ENCODE measurements around the gene GDA.
"Not testable (repeated sequence)": the region's sequence is repeated elsewhere in the genome, so short reads cannot be mapped to it uniquely, and the experiment has no call there.

The GDA gene

DNA sequence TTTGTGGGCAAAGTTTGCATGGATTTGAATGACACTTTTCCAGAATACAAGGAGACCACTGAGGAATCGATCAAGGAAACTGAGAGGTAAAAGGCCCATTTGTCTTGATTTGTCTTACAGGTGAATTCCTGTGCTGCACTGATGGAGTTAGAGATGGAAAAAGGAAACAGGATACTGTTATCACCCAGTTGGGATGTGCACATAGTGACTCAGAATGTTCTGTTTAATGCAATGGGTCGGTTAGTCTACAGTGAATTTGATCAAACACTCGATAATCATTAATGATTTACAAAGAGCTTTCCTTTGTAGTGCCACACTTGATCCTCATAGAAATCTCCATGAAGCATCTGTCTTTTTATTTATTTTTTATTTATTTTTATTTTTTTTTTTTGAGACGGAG, 64.7 kb downstream of the GDA start:
- DNase-seq: no peak

DNA sequence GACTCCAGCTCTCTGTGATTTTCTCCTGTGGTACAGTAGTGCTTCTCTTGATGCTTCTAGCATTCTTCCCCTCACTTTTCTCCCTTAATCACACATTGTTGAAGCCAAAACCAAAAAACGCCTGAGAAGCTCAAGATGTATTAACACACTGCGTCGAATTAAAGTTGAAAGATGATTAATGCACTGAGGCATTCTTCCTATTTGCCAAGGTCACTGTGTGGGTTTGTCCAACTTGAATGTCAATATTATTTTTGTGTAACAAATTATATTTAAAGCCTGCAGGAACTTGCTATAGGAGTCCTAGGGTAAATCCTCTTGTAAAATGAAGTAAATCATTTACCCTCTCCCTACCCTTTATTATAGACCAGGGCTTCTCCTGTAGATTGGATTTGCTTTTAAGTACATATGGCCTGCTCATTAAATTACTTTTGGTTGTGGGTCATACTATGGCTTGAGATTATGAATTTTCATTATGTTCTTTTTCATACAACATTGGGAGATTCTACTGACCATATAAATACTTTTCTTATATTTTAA, 68.1 kb downstream of the GDA start:
- no peak for DNase-seq

DNA sequence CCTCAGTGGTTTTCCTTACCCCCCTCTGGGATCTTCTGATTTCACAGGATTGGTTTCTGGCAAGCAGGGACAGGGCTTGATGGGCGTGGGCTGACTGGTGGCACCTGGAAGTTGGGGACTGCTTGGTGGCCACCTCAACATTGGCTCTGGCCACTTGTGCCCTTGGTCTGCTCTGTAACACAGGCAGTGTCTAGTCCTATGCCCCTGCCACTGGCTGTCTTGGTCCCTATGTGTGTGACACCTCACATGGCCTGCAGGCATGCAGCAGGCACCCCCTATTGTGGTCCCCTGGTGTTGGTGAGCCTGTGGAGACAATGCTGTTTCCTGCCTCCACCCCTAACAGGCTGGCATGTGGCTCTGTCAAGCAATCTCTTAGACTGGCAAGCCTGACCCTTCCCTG, 71.3 kb downstream of the GDA start:
- DNase-seq: no peak

DNA sequence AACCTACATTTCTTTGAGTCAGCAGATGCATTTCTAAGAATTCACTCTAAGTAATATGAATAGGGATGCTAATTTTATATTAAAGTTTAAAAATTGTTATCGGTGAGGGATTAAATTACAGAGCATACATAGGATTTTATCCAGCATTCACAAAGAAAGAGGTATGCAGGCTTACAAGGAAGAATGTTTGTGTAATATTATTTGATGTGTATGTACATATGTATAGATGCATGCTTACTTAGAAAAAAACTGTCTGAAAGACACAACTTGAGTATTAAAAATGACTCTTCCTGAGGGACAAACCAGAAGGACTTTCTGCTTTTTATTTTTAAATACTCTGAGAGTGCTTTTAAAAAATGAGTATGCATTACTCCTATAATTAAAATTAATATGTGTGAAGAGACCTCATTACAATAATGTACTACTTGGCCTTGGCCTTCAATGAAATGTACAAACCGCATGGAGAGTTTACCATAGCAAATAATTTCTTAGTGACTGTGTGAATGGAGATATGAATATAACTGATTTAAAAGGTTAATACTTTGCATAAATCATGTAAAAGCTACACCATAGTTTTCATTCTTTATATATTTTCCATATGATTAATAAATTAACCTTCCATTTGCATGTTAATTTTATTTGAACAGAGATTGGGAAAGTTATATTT, 77.0 kb downstream of the GDA start:
- no peak for DNase-seq

DNA sequence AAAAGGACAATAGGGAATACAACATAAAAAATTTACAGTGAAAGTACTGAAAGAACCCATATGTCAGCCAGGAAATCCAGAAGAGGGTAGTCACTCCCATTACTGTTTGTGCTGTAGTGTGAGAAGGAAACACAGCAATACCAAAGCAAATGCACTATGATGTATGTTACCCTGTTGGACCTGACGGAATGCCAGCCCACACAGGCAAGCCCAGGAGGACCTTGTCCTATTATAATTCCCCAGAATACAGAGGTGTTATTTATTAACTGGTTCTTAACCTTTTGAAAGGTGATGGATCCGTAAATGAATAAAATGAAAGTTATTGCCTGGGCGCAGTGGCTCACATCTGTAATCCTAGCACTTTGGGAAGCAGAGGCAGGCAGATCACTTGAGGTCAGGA, 79.0 kb downstream of the GDA start:
- DNase-seq: no peak

DNA sequence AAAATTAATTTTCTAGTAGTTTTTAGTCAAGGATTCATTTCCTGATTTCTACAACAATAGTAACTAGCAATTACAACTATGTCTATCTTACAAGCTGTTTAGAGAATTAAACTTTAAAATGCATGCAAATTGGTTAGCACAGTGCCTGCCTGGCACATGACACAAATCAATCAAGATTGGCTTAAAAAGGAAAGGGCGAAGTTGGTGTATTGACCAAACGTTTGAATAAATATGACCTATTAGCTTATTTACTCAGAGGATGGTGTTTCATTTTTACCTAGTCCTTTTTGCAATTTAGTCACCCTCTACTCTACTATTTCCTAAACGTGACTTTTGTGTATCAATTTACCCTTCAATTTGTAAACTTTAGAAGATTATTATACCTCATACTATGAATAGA, 83.5 kb downstream of the GDA start:
- DNase-seq: no peak

DNA sequence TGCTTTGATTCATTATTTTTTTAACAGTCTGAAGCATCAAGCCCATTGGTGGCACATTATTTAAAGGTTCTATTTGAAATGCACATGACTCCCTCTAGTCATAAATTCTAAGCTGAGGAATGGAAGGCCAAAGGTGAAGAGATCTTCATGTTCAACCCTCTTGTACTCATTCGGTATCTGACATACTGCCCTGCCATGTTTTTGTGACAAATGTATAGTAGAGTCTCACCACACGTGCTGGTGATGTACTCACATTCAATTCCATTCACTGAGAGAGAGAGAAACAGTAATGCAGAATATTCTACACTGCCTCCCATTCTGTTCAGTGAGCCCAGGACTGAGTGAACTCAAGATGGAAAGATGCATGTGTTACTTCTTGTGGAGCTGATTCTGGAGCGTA, 98.3 kb downstream of the GDA start:
- DNase-seq: no peak

DNA sequence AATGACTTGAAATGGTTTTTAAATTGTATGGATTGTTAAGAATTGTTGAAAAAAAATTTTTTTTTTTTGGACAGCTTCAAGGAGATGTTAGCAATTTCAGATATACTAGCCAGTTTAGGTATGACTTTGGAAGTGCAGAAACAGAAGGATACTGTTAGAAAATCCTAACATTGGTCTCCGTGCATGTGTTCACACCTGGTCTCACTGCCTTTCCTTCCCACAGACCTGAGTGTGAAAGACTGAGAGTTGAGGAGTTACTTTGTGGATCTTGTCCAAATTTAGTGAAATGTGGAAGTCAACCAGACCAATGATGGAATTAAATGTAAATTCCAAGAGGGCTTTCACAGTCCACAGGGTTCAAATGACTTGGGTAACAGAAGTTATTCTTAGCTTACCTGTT, 102.3 kb downstream of the GDA start:
- no peak for DNase-seq

DNA sequence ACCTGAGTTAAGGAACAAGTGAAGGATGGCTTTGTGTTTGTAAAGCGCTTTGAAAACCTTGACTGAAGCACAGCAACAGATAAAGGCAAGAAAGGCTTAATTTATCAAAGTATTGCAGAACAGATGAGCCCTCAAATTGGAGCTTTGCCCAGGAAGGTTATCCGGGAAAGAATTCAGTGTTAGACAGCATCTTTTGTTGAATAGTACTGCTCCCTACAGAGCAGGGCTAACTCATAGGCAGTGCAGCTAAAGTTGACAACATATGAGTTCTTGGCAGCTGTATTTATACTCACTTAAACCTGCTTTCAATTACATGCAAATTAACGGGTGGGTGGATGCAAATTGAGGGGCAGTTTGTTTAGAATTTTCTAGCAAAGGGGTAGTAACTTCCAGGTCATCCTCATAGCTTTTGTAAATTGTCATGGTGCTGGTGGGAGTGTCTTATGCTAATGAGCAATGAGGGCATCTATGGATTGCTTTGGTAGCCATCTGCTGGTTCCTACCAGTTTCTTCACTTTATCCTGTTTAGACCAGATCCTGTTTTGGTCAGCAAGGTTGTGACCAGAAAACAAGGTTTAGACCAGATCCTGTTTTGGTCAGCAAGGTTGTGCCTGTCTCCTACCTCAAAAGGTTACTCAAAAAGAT, 105.8 kb downstream of the GDA start:
- DNase-seq: no peak

DNA sequence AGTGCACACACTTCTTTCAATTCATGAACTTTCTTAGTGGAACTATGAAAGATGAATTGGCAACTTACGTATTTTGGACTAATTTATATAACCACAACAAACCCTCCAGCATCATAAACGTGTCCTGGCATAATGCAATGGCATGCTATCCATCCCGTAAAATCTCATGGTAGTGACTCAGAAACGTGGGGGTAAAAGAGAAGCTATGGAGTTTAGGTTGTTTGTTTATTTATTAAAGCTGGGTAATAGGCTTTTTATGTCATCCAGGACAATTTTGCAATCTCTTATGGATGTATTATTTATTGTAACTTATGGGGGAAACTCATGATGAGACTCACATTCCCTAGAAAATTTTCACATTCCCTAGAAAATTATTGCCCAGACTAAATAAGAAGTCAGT, 106.3 kb downstream of the GDA start:
- DNase-seq: no peak

DNA sequence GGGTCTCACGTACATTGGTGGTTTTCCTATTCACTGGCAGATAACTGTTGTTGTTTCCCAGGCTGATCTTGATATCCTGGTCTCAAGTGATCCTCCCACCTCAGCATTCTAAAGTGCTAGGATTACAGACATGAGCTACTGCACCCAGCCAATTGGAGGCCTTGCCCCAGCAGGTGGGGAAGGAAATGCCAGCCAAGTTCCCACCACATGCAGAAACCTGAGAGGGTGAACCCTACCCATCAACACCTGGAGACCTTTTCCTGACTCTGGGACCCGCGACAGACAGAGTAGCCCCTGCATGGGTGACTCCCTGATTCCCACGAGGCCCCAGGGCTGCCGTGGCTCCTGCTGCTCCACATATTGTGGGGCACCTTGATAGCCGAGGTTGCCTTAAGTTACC, 107.7 kb downstream of the GDA start:
- DNase-seq: no peak

DNA sequence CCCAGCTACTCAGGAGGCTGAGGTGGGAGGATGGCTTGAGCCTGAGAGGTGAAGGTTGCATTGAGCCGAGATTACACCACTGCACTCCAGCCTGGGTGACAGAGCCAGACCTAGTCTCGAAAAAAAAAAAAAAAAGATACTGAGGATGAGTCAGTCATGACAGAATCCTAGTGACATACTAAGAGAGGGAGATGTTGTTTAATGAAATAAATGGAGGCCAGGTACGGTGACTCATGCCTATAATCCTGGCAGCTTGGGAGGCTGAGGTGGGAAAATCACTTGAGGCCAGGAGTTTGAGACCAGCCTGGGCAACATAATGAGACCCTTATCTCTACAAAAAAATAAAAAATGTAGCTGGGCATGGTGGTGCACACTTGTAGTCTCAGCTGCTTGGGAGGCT, 108.6 kb downstream of the GDA start:
- no peak for DNase-seq

DNA sequence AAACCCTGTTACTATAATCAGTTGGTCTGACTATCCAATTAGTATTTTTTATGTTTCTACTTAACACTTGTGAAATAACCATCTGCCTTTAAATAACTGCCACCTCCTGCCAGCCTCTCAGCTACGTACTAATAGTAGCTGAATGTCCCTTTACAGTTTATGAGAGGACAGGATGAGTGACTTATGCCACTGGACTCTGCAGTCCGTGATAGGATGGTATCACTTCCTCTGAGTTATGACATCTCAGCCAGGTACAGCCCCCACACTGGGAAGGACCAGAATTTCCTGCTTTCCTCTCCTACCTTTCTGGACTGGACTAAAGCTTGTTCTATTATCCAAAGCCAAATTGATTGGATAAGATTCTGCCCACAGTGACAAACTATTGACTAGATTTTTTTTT, 112.8 kb downstream of the GDA start:
- DNase-seq: no peak

DNA sequence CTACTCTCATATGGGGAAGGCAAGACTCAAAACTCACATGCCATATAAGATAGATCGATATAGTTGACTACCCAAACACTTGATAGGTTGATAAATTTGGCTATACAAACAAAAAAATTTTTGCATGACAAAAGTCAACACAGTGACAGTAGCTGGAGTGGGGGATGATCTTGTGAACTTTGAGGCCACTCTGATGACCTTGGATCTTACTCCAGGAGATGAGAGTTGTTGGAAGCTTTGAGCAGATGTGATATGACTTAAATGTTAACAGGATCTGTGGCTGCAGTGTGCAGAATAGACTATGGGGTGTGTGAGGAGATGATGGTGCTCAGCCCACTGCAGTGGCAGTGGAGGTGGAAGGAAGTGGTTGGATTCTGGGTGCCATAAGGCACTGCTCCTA, 114.3 kb downstream of the GDA start:
- DNase-seq: no peak

DNA sequence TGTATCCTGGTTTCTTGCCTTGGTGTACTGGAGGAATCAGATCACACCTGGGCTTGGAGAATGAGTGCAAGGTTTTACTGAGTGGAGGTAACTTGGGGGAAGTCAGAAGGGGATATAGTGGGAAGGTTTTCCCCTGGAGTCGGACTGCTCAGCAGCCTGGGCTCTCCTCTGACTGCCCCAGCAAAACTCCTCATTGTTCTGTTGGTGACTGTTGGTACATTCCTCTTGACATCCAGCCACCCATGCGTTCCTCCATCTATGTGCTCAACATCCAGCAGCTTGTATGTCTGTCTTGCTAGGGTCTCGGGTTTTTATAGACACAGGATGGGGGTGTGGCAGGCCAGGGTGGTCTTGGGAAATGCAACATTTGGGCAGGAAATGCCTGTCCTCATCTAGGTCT, 119.7 kb downstream of the GDA start:
- DNase-seq: no peak

DNA sequence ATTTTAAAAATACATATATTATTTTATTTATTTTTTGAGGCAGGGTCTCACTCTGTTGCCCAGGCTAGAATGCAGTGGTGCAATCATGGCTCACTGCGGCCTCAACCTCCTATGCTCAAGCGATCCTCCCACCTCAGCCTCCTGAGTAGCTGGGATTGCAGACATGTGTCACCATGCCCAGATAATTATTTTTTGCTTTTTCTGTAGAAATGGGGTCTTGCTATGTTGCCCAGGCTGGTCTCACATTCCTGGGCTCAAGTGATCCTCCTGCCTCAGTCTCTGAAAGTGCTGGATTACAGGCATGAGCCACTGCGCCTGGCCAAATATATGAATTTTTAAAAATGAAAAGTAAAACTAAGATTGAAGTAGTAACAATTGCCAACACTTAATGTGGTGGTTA, 121.1 kb downstream of the GDA start:
- not testable (repeated sequence) for DNase-seq

DNA sequence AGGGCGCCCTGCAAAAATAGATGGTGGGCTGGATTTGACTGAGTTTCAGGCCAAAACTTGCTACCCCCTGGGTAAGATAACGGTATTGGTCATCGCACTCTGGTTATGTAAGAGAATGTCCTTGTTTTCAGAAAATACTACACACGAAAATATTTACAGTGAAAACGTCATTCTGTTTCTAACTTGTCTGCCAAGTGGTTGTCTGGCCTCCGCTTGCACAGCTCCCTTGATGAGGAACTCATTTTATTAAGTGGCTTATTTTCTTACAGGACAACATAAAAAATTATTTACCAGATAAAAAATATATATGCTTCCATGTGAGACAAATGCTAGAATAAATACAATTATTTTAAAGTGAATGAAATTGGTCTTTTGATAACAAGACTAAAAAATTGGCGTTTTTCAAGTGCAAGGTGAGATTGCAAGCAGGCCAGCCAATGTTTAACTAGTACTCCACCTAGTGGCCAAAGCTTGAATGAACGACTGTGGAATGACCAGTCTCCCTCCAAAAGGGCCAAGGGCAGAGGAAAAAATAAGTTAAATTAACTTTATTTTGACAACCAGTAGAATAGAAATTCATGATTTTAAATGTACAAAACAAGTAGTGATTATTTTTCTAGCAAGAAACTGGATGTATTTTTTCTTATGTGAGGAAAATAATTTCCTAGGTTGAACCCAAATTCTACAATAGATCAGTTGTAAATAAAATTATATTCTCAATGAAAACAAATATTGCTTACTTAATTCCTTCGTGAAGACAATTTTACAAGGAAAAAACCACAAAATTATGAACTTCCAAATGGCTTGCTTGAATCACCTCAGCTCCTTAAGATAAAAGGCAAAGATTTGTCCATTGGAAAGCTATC, 122.6 kb downstream of the GDA start:
- DNase-seq: no peak

DNA sequence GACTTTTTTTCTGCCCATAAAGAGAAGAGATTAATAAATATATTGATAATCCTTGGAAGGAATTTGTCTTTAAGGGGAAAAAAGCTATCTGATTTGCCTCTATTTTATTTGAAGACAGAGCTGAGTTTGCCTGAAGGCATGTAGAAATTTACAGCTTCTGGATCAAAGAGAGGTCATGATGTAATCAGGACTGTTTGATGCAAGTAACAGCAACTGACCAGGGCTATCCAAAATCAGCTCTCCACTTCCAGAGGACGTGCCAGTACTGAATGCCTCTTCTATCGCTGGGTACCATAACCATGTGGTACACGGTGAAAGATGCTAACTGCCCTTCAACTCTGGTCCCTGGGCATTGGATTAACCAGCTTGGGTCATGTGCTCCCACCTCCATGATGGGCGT, 125.2 kb downstream of the GDA start:
- DNase-seq: no peak

DNA sequence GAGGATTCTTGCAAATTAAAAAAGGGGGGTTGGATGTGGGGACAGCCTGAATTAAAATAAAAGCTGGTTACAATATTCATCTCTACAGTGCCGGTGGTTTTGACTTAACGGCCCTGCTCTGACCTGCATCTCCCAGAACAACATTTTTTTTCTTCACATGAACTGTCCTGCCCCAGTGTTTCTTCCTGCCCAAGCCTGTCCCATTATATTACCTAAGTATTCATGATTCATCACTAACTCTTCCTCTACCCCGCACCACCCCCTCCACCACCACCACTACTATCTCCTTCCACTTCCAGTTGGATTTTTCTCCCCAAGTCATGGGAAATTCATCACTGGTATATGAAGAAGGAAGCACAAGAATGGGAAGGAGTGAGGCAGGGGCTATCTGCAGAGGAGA, 125.7 kb downstream of the GDA start:
- DNase-seq: no peak

DNA sequence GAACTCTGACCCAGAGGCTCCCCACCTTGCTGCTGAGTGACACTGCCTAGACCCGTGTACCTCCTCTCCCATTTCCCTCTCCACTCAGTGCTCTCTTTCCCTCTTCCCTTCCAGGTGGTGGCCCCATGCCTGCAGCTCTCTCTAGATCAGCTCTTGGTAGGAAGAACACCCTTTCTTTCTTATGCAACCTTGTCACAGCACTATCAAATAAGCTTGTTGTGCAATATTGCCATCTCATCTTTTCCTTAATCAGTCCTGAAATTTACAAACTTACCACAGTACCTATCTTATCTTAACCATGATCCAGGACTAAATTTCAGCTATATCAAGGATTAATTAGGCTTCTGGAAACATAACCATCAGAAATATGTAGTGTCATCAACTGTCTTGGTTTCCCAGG, 127.2 kb downstream of the GDA start:
- DNase-seq: no peak

DNA sequence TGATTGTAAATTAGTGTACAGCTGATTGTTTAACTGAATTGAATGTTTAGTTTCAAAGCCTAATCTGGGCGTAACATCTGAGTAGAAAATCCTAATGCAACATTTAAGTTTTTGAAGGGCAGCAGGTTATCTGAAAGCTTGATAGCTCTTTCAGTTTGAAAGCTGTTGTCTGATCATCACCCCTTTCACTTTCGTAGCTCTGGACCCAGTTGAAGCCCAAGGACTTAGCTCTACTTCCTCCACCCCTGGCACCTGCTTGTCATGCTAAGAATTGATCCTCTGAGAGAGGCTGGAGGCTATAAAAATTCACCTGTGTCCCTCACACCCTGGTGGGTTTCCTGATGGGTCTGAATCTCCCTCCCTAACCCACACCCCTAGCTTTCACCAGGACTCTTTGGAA, 129.7 kb downstream of the GDA start:
- no peak for DNase-seq

DNA sequence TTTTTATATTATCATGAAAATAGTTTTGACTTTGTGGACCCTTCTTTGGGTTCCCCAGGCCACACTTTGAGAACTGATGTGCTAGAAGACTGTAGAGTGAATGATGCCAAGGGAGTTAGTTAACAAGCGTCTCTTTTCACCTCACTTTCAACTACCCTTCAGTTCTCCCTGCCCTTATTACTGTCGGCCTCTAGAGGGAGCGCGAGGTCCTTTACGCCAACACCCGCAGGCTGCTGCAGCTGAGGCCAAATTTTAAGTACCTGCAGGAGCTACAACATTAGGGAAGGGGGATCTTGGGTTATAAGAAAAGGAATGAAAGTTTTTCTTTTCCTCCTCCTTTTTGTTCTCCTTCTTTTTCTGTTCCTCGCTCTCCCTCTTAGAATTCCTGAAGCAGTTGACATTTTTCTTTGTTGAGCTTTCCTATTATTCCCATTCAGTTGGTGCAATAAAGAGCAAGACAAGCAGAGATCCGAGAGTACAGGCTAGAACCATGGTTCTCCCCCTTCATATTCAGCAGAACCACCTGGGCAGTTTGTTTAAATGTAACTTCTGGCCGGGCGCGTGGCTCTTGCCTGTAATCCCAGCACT, 131.8 kb downstream of the GDA start:
- DNase-seq: peak; percentile 9

DNA sequence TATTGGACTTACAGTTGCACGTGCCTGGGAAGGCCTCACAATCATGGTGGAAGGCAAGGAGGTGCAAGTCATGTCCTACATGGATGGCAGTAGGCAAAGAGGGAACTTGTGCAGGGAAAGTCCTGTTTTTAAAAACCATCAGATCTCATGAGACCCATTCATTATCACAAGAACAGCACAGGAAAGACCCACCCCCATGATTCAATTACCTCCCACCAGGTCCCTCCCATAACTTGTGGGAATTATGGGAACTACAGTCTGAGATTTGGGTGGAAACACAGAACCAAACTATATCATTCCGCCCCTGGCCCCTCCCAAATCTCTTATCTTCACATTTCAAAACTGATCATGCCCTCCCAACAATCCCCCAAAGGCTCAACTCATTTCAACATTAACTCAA, 140.2 kb downstream of the GDA start:
- DNase-seq: no peak

DNA sequence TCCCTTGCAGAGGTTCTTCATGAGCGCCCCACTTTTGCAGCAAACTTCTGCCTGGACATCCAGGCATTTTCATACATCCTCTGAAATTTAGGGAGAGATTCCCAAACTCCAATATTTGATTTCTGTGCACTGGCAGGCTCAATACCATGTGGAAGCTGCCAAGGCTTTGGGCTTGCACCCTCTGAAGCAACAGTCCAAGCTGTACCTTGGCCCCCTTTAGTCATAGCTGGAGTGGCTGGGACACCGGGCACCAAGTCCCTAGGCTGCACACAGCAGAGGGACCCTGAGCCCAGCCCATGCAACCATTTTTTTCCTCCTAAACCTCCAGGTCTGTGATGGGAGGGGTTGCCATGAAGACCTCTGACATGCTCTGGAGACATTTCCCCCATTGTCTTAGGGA, 141.1 kb downstream of the GDA start:
- no peak for DNase-seq

All from DMS79 (cell line).